NB4 (cell line): ENCODE data around the gene SOBP.

ENCODE experiments used
- POLR2A ChIP-seq: IDR thresholded peaks from 2 replicates; pipeline ENCODE4 v1.6.1; 2011; ENCODE audit warnings: mild to moderate bottlenecking; ENCODE audit not compliant: insufficient read length; ENCODE audit errors: extremely low read depth
- TF ChIP-seq, protein P1 (sequence below): IDR thresholded peaks from one replicate; pipeline ENCODE4 v1.5.1; 2012; ENCODE audit warnings: low read depth, low read length

DNA sequence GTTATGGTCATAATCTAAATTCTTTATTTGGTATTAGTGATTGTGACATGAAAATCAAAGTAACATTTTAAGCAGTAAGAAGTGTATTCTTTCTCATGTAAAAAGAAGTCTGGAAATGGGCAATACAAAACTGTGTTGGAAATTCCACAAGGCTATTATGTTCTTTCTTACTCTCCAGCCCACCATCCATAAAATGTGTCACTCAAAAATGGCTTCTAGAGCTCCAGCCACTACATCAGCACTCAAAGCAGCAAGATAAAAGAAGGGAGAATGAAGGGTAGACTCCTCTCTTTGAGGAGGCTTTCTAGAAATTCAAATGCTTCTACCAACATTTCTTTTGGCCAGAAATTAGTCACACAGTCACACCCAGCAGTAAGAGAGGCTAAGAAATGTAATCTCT is 49.0 kb upstream of the SOBP start:
- no peak for TF ChIP-seq POLR2A
- TF ChIP-seq, protein P1, sequence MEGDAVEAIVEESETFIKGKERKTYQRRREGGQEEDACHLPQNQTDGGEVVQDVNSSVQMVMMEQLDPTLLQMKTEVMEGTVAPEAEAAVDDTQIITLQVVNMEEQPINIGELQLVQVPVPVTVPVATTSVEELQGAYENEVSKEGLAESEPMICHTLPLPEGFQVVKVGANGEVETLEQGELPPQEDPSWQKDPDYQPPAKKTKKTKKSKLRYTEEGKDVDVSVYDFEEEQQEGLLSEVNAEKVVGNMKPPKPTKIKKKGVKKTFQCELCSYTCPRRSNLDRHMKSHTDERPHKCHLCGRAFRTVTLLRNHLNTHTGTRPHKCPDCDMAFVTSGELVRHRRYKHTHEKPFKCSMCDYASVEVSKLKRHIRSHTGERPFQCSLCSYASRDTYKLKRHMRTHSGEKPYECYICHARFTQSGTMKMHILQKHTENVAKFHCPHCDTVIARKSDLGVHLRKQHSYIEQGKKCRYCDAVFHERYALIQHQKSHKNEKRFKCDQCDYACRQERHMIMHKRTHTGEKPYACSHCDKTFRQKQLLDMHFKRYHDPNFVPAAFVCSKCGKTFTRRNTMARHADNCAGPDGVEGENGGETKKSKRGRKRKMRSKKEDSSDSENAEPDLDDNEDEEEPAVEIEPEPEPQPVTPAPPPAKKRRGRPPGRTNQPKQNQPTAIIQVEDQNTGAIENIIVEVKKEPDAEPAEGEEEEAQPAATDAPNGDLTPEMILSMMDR = no peak
